ENCODE results near the gene C14orf180.

Gene C14orf180

DNA sequence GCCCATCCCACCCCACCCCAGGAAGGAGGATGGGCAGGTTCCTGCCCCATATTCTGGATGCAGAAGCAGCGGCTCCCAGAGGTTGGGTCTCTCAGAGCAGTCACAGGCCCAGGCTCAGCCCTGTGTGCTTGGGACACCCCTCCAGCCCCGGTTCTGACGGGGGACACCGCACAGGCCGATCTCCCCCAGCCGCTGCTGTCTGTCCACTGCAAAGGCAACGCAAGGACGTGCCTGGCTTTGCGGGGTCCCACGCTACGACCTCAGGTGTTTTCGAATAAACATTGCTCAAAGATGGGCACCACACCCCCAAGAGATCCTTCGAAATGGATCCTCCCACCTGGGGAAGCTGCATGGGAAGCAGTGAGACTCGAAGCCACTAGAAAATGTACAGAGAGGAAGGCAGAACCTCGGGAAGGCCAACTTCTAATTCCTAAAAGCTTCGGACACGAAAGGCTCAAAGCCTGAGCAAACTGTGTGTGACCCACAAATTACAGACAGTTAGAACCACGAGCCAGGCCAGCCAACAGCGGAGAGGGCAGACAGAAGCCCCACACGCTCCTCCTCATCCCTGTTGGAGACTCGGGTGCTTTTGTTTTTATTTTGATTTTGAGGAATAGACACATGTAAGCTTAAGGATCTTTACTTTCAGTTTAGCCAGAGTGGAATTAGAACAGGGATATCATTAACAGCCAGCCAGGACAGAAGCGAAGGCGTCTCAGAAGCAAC, 10.8 kb downstream of the C14orf180 start:
- Histone ChIP-seq H3K27ac (ENCODE audit: low read length) (no peak overlapping the region), H2AFZ (ENCODE audit: low read length) (no peak overlapping the region), H3K9me3 (replicated peaks; ENCODE audit: insufficient read depth, low read length) (no peaks in the 10 kb centered on the region), H3K9ac (ENCODE audit: low read length) (no peak overlapping the region), H3K27me3 (replicated peaks; ENCODE audit: insufficient read depth, low read length) (peaks cover 38% of the 10 kb centered on the region), H3K79me2 (ENCODE audit: low read length) (no peaks in the 10 kb centered on the region), H3K4me1 (ENCODE audit: low read length) (no peaks in the 10 kb centered on the region), H3K36me3 (replicated peaks; ENCODE audit: insufficient read depth, low read length) (no peaks in the 10 kb centered on the region), H3K4me3 (ENCODE audit: low read length) (no peak overlapping the region), H3K4me2 (ENCODE audit: low read depth, low read length) (no peak overlapping the region), H4K20me1 (ENCODE audit: insufficient read depth, low read length) (no peaks in the 10 kb centered on the region), H3K9me2 (replicated peaks; ENCODE audit: insufficient read depth, low read length) (no peaks in the 10 kb centered on the region), H3F3A (ENCODE audit: insufficient read depth, low read length) (no peaks in the 10 kb centered on the region)
- TF ChIP-seq EZH2 (optimal IDR thresholded peaks at IDR 0.05; ENCODE audit: low read depth, low read length) = no peak
- TF ChIP-seq, protein P1, sequence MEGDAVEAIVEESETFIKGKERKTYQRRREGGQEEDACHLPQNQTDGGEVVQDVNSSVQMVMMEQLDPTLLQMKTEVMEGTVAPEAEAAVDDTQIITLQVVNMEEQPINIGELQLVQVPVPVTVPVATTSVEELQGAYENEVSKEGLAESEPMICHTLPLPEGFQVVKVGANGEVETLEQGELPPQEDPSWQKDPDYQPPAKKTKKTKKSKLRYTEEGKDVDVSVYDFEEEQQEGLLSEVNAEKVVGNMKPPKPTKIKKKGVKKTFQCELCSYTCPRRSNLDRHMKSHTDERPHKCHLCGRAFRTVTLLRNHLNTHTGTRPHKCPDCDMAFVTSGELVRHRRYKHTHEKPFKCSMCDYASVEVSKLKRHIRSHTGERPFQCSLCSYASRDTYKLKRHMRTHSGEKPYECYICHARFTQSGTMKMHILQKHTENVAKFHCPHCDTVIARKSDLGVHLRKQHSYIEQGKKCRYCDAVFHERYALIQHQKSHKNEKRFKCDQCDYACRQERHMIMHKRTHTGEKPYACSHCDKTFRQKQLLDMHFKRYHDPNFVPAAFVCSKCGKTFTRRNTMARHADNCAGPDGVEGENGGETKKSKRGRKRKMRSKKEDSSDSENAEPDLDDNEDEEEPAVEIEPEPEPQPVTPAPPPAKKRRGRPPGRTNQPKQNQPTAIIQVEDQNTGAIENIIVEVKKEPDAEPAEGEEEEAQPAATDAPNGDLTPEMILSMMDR (IDR thresholded peaks at IDR 0.05; ENCODE audit: low read length) = no peak
- DNase-seq = no peak

DNA sequence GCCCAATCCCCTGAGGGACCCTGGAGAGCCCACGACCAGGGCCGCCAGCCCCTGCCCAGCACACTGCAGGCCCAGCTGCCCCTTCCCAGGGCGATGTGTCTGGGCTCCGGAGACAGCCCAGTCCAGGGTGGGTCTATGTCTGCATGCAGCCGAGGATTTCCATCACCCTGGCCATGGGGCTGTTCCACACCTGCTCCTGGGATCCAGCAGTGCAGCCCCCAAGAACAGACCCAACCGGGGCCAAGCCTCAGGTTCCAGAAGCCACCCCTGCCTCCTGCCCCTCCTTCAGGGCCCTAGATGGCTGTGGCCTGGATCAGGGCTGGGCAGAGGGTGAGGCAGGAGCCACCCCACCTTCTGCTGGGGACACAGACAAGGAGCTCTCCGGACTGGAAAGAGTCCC, 11.5 kb downstream of the C14orf180 start:
- H3K9me2 ChIP-seq (replicated peaks; ENCODE audit: insufficient read depth, low read length) = no peaks in the 10 kb centered on the region
- no peak overlapping the region for H3K4me2 ChIP-seq (ENCODE audit: low read depth, low read length)
- H3K27me3 ChIP-seq (replicated peaks; ENCODE audit: insufficient read depth, low read length) = peaks cover 33% of the 10 kb centered on the region
- H3K4me3 ChIP-seq (ENCODE audit: low read length) = no peak overlapping the region
- no peaks in the 10 kb centered on the region for H3K36me3 ChIP-seq (replicated peaks; ENCODE audit: insufficient read depth, low read length)
- DNase-seq = no peak
- no peaks in the 10 kb centered on the region for H3F3A ChIP-seq (ENCODE audit: insufficient read depth, low read length)
- no peaks in the 10 kb centered on the region for H4K20me1 ChIP-seq (ENCODE audit: insufficient read depth, low read length)
- H3K9me3 ChIP-seq (replicated peaks; ENCODE audit: insufficient read depth, low read length) = no peaks in the 10 kb centered on the region
- TF ChIP-seq, protein P1 (IDR thresholded peaks at IDR 0.05; ENCODE audit: low read length) = no peak
- TF ChIP-seq EZH2 (optimal IDR thresholded peaks at IDR 0.05; ENCODE audit: low read depth, low read length) (no peak), EZH2phosphoT487 (IDR thresholded peaks at IDR 0.05; ENCODE audit: low read length) (no peak)
- H3K4me1 ChIP-seq (ENCODE audit: low read length) = no peaks in the 10 kb centered on the region
- no peak overlapping the region for H2AFZ ChIP-seq (ENCODE audit: low read length)
- H3K79me2 ChIP-seq (ENCODE audit: low read length) = no peaks in the 10 kb centered on the region
- H3K27ac ChIP-seq (ENCODE audit: low read length) = no peak overlapping the region
- no peak overlapping the region for H3K9ac ChIP-seq (ENCODE audit: low read length)

DNA sequence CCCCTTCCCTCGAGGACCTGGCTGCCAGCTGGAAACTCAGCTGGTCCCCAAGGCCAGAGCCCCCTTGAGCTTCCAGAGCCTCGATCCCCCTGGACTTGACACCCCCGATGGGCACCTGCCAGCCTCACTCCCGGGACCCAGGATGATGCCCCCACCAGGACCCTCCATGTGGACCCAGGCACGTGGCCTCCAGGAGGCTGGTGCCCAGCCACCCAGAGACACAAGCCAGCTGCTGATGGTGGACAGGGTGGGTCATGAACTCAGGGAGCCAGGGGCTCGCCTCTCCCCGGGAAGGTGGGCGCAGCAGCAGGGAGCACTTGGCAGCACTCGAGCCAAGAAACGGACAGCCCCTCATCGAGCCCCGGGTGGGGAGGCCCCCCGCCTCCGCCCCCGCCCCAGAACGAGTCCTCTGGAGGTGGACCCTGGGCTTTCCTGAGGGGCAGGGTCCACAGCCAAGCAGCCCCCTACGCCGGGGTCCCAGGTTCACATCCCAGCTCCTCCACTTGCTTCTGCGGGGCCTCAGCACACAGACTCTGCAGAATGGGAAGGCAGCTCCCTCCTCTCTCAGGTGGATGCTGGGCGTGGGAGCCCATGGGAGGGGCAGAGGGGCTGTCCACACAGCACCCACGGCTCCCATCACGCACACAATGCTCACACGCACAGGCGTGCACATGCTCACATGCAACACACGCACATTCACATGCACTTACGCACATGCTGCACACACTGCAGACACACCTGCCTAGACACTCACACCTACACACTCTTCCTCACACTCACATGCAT, 12.1 kb downstream of the C14orf180 start:
- Histone ChIP-seq H3K27ac (ENCODE audit: low read length) (no peak overlapping the region), H3K27me3 (replicated peaks; ENCODE audit: insufficient read depth, low read length) (peaks cover 33% of the 10 kb centered on the region), H3K4me1 (ENCODE audit: low read length) (no peaks in the 10 kb centered on the region), H3K79me2 (ENCODE audit: low read length) (no peaks in the 10 kb centered on the region), H3F3A (ENCODE audit: insufficient read depth, low read length) (no peaks in the 10 kb centered on the region), H3K9me3 (replicated peaks; ENCODE audit: insufficient read depth, low read length) (no peaks in the 10 kb centered on the region), H3K4me3 (ENCODE audit: low read length) (no peak overlapping the region), H4K20me1 (ENCODE audit: insufficient read depth, low read length) (no peaks in the 10 kb centered on the region), H2AFZ (ENCODE audit: low read length) (no peak overlapping the region), H3K36me3 (replicated peaks; ENCODE audit: insufficient read depth, low read length) (no peaks in the 10 kb centered on the region), H3K9me2 (replicated peaks; ENCODE audit: insufficient read depth, low read length) (no peaks in the 10 kb centered on the region), H3K4me2 (ENCODE audit: low read depth, low read length) (no peak overlapping the region), H3K9ac (ENCODE audit: low read length) (no peak overlapping the region)
- no peak for DNase-seq
- no peak for TF ChIP-seq EZH2phosphoT487 (IDR thresholded peaks at IDR 0.05; ENCODE audit: low read length)
- TF ChIP-seq, protein P1 (IDR thresholded peaks at IDR 0.05; ENCODE audit: low read length) = no peak
- no peak for TF ChIP-seq EZH2 (optimal IDR thresholded peaks at IDR 0.05; ENCODE audit: low read depth, low read length)

All from MM.1S (cell line).